Hepatocyte (in vitro differentiated cells): ENCODE data around the gene SHISAL2A.

Experiments
- EZH2 ChIP-seq: fragments of 200-600 bp; sonication (generic); IDR thresholded peaks from 2 replicates; pipeline ENCODE4 v1.6.1; 2016; ENCODE audit warnings: antibody characterized with exemption, mild to moderate bottlenecking, borderline replicate concordance
- TF ChIP-seq, protein P1 (sequence below): fragments of 200-600 bp; sonication (generic); IDR thresholded peaks from 2 replicates; pipeline ENCODE4 v1.5.1; 2016; ENCODE audit warnings: antibody characterized with exemption, mild to moderate bottlenecking; ENCODE audit not compliant: poor library complexity

DNA sequence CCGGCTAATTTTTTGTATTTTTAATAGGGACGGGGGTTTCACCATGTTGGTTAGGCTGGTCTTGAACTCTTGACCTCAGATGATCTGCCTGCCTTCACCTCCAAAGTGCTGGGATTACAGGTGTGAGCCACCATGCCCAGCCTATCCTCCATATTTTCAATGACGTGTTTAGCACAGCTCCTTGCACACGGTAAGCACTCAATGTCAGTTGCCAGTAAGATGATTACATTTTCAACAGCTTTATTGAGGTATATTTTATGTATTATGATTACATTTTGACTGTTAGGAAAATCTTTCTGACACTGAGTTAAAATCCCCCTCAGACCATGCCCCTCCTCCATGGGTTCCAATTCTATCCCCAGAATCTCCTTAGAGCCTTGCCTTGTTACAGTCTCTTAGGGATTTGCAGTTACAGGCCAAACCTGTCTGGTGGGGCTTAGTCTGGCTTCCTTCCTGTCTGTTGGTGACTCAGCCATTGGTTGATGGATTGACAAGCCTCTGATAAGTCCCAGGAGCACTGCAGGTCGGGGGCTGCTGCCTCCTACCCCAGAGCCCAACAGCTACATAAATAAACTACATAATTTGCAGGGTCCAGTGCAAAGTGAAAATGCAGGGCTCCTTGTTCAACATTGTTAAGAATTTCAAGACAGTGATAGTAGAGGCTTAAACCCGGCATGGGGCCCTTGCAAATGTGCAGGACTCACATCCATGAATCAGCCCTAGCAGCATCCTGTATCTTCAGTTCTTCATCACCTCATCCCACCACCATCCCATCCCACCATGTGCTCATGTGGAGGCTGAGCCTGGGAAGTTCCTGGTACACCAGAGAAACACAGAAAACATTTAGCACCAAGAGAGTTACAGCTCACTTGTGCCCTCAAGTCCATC, 41.8 kb downstream of the SHISAL2A start:
- TF ChIP-seq, protein P1, sequence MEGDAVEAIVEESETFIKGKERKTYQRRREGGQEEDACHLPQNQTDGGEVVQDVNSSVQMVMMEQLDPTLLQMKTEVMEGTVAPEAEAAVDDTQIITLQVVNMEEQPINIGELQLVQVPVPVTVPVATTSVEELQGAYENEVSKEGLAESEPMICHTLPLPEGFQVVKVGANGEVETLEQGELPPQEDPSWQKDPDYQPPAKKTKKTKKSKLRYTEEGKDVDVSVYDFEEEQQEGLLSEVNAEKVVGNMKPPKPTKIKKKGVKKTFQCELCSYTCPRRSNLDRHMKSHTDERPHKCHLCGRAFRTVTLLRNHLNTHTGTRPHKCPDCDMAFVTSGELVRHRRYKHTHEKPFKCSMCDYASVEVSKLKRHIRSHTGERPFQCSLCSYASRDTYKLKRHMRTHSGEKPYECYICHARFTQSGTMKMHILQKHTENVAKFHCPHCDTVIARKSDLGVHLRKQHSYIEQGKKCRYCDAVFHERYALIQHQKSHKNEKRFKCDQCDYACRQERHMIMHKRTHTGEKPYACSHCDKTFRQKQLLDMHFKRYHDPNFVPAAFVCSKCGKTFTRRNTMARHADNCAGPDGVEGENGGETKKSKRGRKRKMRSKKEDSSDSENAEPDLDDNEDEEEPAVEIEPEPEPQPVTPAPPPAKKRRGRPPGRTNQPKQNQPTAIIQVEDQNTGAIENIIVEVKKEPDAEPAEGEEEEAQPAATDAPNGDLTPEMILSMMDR: no peak
- no peak for TF ChIP-seq EZH2
